CD14-positive monocyte (primary cell): ENCODE measurements around the gene SLC25A31. TPM values are rescaled to one million over a fixed set of nuclear protein-coding genes. Genes with fewer than 3 reads are reported as not detected.

Source experiments
- DNase-seq, 3 donors: peaks; one replicate each; pipeline ENCODE4 v3.0.0-alpha.2; 2011 to 2022
- H2AFZ ChIP-seq: 2 replicates; pipeline ENCODE4 v1.6.0; 2012; ENCODE audit warnings: mild to moderate bottlenecking, low read depth, low read length, inconsistent platforms; ENCODE audit not compliant: insufficient read depth, poor library complexity, severe bottlenecking
- H3K27ac ChIP-seq, 2 donors: 1 replicate in 1 of 2; 2 replicates in 1 of 2; pipeline ENCODE4 v1.5.1; 2012 to 2013; ENCODE audit warnings: low read length in 2 of 2, control low read depth in 1 of 2, inconsistent platforms in 1 of 2, low read depth in 1 of 2, mild to moderate bottlenecking in 1 of 2
- H3K27me3 ChIP-seq, 2 donors: one replicate each; pipeline versions ENCODE4 v1.6.0 to v1.6.1; 2011 to 2013; ENCODE audit warnings: low read length in 2 of 2; ENCODE audit not compliant: control insufficient read depth in 2 of 2, insufficient read depth in 2 of 2
- H3K36me3 ChIP-seq, 2 donors: replicated peaks in 1 of 2; 1 replicate in 1 of 2; 2 replicates in 1 of 2; pipeline versions ENCODE4 v1.5.1 to v1.6.1; 2012 to 2013; ENCODE audit warnings: low read length in 2 of 2, control low read depth in 1 of 2, inconsistent platforms in 1 of 2, mild to moderate bottlenecking in 1 of 2; ENCODE audit not compliant: insufficient read depth in 2 of 2, control insufficient read depth in 1 of 2
- H3K4me1 ChIP-seq, 2 donors: 1 replicate in 1 of 2; 2 replicates in 1 of 2; pipeline versions ENCODE4 v1.5.1 to v1.6.1; 2012 to 2013; ENCODE audit warnings: low read length in 2 of 2, control low read depth in 1 of 2, inconsistent platforms in 1 of 2, mild to moderate bottlenecking in 1 of 2, moderate library complexity in 1 of 2; ENCODE audit not compliant: insufficient read depth in 2 of 2, control insufficient read depth in 1 of 2
- H3K4me2 ChIP-seq: replicated peaks from 2 replicates; pipeline ENCODE3; 2012; ENCODE audit warnings: low read length, moderate library complexity, mild to moderate bottlenecking; ENCODE audit not compliant: poor library complexity, severe bottlenecking; ENCODE audit errors: extremely low read depth
- H3K4me3 ChIP-seq, 3 experiments: fragments of 200-600 bp in 1 of 3; sonication (generic) in 1 of 3; replicated peaks in 1 of 3; 1 replicate in 2 of 3; 2 replicates in 1 of 3; pipeline ENCODE4 v1.5.1; 2011 to 2013; ENCODE audit warnings: low read length in 3 of 3, mild to moderate bottlenecking in 3 of 3, control low read depth in 2 of 3, low read depth in 2 of 3, inconsistent platforms in 1 of 3, moderate library complexity in 1 of 3
- H3K79me2 ChIP-seq: 2 replicates; pipeline ENCODE4 v1.6.0; 2012; ENCODE audit warnings: mild to moderate bottlenecking, control low read depth, inconsistent platforms, low read length, moderate library complexity; ENCODE audit not compliant: insufficient read depth
- H3K9ac ChIP-seq: 2 replicates; pipeline ENCODE4 v1.6.0; 2017; ENCODE audit warnings: low read length, mild to moderate bottlenecking; ENCODE audit not compliant: insufficient read depth, poor library complexity, severe bottlenecking
- H3K9me3 ChIP-seq, 2 donors: replicated peaks in 1 of 2; 1 replicate in 1 of 2; 2 replicates in 1 of 2; pipeline versions ENCODE4 v1.5.1 to v1.6.1; 2012 to 2013; ENCODE audit warnings: low read length in 2 of 2, control low read depth in 1 of 2; ENCODE audit not compliant: control insufficient read depth in 1 of 2, insufficient read depth in 1 of 2
- H4K20me1 ChIP-seq: 2 replicates; pipeline ENCODE4 v1.6.0; 2012; ENCODE audit warnings: mild to moderate bottlenecking, low read length, control low read depth, moderate library complexity; ENCODE audit not compliant: insufficient read depth
- H3K27ac Mint-ChIP-seq, 7 donors: one replicate each; pipeline ENCODE4 v1.8.0; 2020; ENCODE audit warnings: mild to moderate bottlenecking in 7 of 7, mixed read lengths in 7 of 7, moderate library complexity in 6 of 7, inconsistent platforms in 2 of 7
- H3K27me3 Mint-ChIP-seq, 3 donors: one replicate each; pipeline ENCODE4 v1.8.0; 2021 to 2022; ENCODE audit warnings: low read depth in 3 of 3, mild to moderate bottlenecking in 3 of 3, mixed read lengths in 3 of 3, moderate library complexity in 3 of 3, inconsistent platforms in 1 of 3
- H3K36me3 Mint-ChIP-seq, 2 donors: one replicate each; pipeline ENCODE4 v1.8.0; 2020; ENCODE audit warnings: mixed read lengths in 2 of 2, inconsistent platforms in 1 of 2, mild to moderate bottlenecking in 1 of 2
- H3K4me1 Mint-ChIP-seq: one replicate; pipeline ENCODE4 v1.8.0; 2020; ENCODE audit warnings: mild to moderate bottlenecking, mixed read lengths
- H3K4me3 Mint-ChIP-seq, 2 donors: one replicate each; pipeline ENCODE4 v1.8.0; 2020; ENCODE audit warnings: mild to moderate bottlenecking in 2 of 2, mixed read lengths in 2 of 2, moderate library complexity in 1 of 2
- H3K9me3 Mint-ChIP-seq, 7 donors: one replicate each; pipeline ENCODE4 v1.8.0; 2020 to 2022; ENCODE audit warnings: mixed read lengths in 7 of 7, mild to moderate bottlenecking in 6 of 7, moderate library complexity in 6 of 7, inconsistent platforms in 2 of 7
- CTCF ChIP-seq: fragments of 200-600 bp; IDR thresholded peaks from one replicate; pipeline ENCODE4 v1.8.0; 2022; ENCODE audit warnings: antibody characterized with exemption, mild to moderate bottlenecking
- WGBS: methylation state at CpG from one replicate; pipeline ENCODE4 v1.1.5; 2013; ENCODE audit warnings: missing lambda C conversion rate; ENCODE audit not compliant: insufficient coverage; 5-methylcytosine and 5-hydroxymethylcytosine counted together
- intact Hi-C, 2 donors: fragments of 100-400 bp; cut with micrococcal nuclease; formaldehyde crosslinking; loops; one replicate each; pipeline versions ENCODE4 v1.15.0 to v1.15.1; 2023
- polyA plus RNA-seq, 3 donors: library from polyadenylated mRNA; depleted of rRNA in 1 of 3; unstranded in 2 of 3; stranded (reverse) in 1 of 3; fragments of 300-500 nt in 2 of 3; fragments of >200 nt in 1 of 3; fragmentation: Illumina TruSeq in 2 of 3; gene quantifications; 1 replicate in 2 of 3; 2 replicates in 1 of 3; pipeline ENCODE4 v1.2.3, GENCODE V29; 2012 to 2021

The SLC25A31 gene
- polyA plus RNA-seq, 3 donors: not detected

GRCh38 chr4:127799711-127800110, 69.5 kb downstream of the SLC25A31 start:
- Histone ChIP-seq H3K27ac (no peak overlapping the region), H3K27me3 (no peaks in the 10 kb centered on the region), H3K4me2 (no peak overlapping the region), H2AFZ (no peak overlapping the region), H4K20me1 (no peaks in the 10 kb centered on the region), H3K36me3 (no peaks in the 10 kb centered on the region), H3K4me1 (no peaks in the 10 kb centered on the region), H3K9me3 (no peaks in the 10 kb centered on the region), H3K9ac (no peak overlapping the region), H3K79me2 (no peaks in the 10 kb centered on the region), H3K4me3 (no peak overlapping the region)
- no peaks in the 10 kb centered on the region for H3K4me1 Mint-ChIP-seq
- H3K9me3 Mint-ChIP-seq: no peaks in the 10 kb centered on the region
- H3K27ac Mint-ChIP-seq: no peak overlapping the region
- TF ChIP-seq CTCF: no peak
- intact Hi-C loops: no loop called here
- no peak for DNase-seq
- H3K27me3 Mint-ChIP-seq: no peaks in the 10 kb centered on the region
- no peak overlapping the region for H3K4me3 Mint-ChIP-seq
- H3K36me3 Mint-ChIP-seq: no peaks in the 10 kb centered on the region

GRCh38 chr4:127809173-127809800, 79.1 kb downstream of the SLC25A31 start:
- no peaks in the 10 kb centered on the region for H3K27me3 Mint-ChIP-seq
- Histone ChIP-seq H3K4me3 (no peak overlapping the region), H3K4me2 (no peak overlapping the region), H3K27me3 (no peaks in the 10 kb centered on the region), H3K79me2 (no peaks in the 10 kb centered on the region), H3K4me1 (no peaks in the 10 kb centered on the region), H3K36me3 (no peaks in the 10 kb centered on the region), H3K27ac (no peak overlapping the region), H3K9ac (no peak overlapping the region), H4K20me1 (no peaks in the 10 kb centered on the region), H3K9me3 (no peaks in the 10 kb centered on the region), H2AFZ (no peak overlapping the region)
- H3K4me1 Mint-ChIP-seq: no peaks in the 10 kb centered on the region
- peaks cover 0 to 4% (median 0%) of the 10 kb centered on the region in 7 donors for H3K9me3 Mint-ChIP-seq
- no peak for TF ChIP-seq CTCF
- no peak for DNase-seq
- H3K36me3 Mint-ChIP-seq: no peaks in the 10 kb centered on the region
- 81% methylated on average over 3 of the region's 6 CpGs for WGBS
- no peak overlapping the region for H3K4me3 Mint-ChIP-seq
- H3K27ac Mint-ChIP-seq: no peak overlapping the region
- intact Hi-C loops: no loop called here
